HL-60 (cell line): Measurements from ENCODE around the gene C22orf31.

Experiments used
- POLR2AphosphoS5 ChIP-seq: IDR thresholded peaks from 2 replicates; pipeline ENCODE4 v1.6.1; 2012; ENCODE audit warnings: low read depth
- TF ChIP-seq, protein P1 (sequence below): IDR thresholded peaks from one replicate; pipeline ENCODE4 v1.5.1; 2011; ENCODE audit warnings: low read length, control low read depth, inconsistent platforms; ENCODE audit not compliant: insufficient read depth
- TF ChIP-seq, protein P2 (sequence below): IDR thresholded peaks from 2 replicates; pipeline ENCODE4 v1.6.1; 2012; ENCODE audit warnings: low read depth; ENCODE audit not compliant: insufficient replicate concordance

DNA sequence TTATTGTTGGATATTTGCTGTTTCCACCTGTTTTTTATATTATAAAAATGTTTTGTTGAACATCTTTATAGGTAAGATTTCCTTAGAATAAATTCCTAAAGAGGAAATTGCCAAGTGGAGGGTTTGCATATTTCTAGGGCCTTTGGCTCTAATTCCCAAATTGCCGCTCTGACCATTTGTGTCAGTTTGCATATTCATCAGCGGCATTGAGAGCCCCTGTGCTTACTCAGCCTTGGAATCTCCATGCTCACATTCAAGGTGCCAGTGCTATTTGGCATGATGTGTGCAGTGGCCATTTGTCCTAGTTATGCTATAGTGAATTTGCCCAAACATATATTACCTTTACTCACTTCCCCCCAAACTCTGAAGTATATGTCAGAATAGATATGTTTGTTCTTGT, 36.7 kb upstream of the C22orf31 start:
- TF ChIP-seq, protein P1, sequence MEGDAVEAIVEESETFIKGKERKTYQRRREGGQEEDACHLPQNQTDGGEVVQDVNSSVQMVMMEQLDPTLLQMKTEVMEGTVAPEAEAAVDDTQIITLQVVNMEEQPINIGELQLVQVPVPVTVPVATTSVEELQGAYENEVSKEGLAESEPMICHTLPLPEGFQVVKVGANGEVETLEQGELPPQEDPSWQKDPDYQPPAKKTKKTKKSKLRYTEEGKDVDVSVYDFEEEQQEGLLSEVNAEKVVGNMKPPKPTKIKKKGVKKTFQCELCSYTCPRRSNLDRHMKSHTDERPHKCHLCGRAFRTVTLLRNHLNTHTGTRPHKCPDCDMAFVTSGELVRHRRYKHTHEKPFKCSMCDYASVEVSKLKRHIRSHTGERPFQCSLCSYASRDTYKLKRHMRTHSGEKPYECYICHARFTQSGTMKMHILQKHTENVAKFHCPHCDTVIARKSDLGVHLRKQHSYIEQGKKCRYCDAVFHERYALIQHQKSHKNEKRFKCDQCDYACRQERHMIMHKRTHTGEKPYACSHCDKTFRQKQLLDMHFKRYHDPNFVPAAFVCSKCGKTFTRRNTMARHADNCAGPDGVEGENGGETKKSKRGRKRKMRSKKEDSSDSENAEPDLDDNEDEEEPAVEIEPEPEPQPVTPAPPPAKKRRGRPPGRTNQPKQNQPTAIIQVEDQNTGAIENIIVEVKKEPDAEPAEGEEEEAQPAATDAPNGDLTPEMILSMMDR, result no peak
- TF ChIP-seq, protein P2, sequence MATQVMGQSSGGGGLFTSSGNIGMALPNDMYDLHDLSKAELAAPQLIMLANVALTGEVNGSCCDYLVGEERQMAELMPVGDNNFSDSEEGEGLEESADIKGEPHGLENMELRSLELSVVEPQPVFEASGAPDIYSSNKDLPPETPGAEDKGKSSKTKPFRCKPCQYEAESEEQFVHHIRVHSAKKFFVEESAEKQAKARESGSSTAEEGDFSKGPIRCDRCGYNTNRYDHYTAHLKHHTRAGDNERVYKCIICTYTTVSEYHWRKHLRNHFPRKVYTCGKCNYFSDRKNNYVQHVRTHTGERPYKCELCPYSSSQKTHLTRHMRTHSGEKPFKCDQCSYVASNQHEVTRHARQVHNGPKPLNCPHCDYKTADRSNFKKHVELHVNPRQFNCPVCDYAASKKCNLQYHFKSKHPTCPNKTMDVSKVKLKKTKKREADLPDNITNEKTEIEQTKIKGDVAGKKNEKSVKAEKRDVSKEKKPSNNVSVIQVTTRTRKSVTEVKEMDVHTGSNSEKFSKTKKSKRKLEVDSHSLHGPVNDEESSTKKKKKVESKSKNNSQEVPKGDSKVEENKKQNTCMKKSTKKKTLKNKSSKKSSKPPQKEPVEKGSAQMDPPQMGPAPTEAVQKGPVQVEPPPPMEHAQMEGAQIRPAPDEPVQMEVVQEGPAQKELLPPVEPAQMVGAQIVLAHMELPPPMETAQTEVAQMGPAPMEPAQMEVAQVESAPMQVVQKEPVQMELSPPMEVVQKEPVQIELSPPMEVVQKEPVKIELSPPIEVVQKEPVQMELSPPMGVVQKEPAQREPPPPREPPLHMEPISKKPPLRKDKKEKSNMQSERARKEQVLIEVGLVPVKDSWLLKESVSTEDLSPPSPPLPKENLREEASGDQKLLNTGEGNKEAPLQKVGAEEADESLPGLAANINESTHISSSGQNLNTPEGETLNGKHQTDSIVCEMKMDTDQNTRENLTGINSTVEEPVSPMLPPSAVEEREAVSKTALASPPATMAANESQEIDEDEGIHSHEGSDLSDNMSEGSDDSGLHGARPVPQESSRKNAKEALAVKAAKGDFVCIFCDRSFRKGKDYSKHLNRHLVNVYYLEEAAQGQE, result no peak
- no peak for TF ChIP-seq POLR2AphosphoS5
